ENCODE measurements around the gene LLGL2.
"Not testable (repeated sequence)": the region's sequence is repeated elsewhere in the genome, so short reads cannot be mapped to it uniquely, and the experiment has no call there.

The LLGL2 gene

GRCh38 chr17:75591722-75592302 lies 66.3 kb downstream of the LLGL2 start:
- DNase-seq (ENCODE audit: low read depth): no peak

DNA sequence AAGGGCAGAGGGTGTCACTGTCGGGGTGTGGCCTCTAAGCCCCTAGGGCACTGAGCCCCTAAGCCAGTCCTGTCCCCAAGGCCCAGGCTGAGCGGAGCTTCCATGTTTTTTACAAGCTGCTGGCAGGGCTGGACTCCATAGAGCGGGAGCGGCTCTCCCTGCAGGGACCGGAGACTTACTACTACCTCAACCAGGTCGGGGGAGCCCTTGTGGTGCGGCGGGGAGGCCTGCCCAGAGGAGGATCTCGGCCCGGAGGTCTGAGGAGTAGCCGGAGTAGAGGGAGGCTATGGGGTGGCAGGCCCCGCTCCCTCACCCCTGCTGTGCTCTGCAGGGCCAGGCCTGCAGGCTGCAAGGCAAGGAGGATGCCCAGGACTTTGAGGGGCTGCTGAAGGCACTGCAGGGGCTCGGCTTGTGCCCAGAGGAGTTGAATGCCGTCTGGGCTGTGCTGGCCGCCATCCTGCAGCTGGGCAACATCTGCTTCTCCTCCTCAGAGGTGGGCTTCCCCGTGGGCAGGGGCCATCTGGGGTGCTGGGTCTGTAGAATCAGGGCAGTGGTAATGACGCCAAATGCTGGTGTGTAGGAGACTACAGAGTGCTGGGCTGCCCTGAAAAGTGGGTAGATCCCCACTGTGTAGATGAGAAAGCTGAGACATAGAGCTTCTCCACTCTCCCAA lies 67.0 kb downstream of the LLGL2 start:
- DNase-seq (ENCODE audit: low read depth): no peak

DNA sequence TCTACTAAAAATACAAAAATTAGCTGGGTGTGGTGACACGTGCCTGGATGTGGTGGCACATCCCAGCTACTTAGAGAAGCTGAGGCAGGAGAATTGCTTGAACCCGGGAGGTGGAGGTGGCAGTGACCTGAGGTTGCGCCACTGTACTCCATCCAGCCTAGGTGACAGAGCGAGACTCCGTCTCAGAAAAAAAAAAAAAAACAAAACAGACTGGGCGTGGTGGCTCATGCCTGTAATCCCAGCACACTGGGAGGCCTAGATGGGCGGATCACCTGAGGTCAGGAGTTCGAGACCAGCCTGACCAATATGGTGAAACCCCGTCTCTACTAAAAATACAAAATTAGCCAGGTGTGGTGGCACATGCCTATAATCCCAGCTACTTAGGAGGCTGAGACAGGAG lies 67.9 kb downstream of the LLGL2 start:
- not testable (repeated sequence) for DNase-seq (ENCODE audit: low read depth)

DNA sequence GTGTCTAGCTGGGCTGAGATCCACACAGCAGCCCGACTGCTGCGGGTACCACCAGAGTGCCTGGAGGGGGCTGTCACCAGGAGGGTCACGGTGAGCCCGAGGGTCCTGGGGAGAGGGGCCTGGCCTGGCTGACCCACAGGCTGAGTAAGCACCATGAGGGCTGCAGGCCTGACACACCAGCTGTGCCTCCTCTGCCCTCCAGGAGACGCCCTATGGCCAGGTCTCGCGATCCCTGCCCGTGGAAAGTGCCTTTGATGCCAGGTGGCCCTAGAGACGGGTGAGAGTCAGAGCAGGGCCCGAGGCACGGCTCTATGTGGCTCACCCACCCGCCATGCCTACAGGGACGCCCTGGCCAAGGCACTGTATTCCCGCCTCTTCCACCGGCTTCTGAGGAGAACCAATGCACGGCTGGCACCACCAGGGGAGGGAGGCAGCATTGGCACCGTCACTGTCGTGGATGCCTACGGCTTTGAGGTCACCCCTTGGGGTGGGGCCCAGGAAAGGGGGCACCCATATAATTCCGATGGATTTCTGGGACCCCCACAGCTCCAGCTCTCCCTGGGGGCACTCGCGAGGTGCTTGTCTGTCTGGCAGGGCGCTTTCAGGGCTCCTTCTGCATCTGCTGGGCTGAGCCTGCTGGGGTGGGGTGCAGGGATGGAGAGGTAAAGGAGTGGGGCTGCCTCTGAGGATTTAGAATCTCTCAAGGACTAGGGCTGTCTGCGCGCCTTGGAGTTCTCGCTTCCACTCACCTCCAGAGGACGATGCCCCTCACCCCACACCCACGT lies 69.2 kb downstream of the LLGL2 start:
- no peak for DNase-seq (ENCODE audit: low read depth)

- no peak for DNase-seq (ENCODE audit: low read depth)
Observed at GRCh38 chr17:75595284-75595919, 69.9 kb downstream of the LLGL2 start.

DNA sequence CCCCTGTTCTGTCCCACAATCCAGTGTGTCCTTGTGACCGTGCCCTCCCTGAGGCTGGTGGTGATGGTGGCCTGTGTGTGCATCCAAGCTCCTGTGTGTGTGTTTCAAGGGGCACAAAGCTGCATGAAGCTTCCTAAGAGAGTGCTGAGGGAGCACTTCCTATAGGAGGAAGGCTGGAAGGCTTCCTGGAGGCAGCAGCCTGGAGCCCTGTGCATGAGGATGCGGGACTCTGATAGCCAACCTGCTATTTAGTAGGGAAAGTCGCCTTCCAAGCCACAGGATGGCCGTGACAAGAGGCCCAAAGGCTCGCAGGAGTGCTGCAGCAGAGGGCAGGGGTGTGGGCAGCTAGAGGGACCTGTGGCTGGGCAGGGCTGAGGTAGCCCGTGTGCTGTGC lies 70.4 kb downstream of the LLGL2 start:
- no peak for DNase-seq (ENCODE audit: low read depth)

DNA sequence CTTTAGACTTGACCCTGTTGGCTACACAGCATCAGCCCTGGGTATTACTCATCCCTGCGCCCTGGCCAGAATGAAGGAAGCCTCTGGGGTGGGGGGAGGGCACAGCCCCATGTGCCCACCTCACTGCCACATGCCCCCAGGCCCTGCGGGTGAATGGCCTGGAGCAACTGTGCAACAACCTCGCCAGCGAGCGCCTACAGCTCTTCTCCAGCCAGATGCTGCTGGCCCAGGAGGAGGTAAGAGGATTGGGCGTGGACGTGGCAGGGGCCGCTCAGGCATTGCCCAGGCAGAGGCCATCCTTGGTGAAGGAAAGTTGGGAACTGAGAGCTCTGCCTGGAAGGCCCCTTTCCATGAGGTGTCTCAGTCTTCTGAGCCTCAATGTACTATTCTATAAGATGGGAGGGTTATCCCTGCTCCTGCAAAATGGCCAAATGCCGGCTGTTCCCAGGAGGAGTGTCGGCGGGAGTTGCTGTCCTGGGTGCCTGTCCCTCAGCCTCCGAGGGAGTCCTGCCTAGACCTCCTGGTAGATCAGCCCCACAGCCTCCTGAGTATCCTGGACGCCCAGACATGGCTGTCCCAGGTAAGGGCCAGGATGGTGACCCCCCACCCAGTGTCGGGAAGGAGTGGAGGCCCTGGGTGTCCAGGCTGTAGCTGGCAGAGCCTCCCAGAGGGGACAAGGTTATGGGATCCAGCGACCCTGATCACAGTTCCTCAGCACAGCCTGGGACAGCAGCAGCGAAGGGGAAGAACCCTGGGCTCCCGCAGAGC lies 71.0 kb downstream of the LLGL2 start:
- DNase-seq (ENCODE audit: low read depth): no peak

- DNase-seq (ENCODE audit: low read depth): no peak
Observed at GRCh38 chr17:75601057-75601987, 75.8 kb downstream of the LLGL2 start.

GRCh38 chr17:75602644-75603043 lies 77.1 kb downstream of the LLGL2 start:
- no peak for DNase-seq (ENCODE audit: low read depth)

DNA sequence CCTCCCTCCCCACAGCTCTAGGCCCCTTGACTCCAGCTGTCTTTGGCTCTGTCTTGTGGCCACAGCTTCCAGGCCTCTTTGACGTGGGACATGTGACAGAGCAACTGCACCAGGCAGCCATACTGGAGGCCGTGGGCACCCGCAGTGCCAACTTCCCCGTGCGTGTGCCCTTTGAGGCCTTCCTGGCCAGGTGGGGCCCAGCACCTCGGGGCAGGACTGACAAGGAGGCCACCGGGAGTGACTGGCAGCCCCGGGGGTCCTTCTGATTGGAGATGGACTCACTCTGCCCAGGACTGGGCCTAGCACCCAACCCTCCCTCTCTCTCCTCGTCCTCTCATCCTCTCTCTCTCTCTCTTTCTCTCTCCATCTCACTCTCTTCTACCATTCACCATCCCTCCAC lies 77.6 kb downstream of the LLGL2 start:
- DNase-seq (ENCODE audit: low read depth): no peak

DNA sequence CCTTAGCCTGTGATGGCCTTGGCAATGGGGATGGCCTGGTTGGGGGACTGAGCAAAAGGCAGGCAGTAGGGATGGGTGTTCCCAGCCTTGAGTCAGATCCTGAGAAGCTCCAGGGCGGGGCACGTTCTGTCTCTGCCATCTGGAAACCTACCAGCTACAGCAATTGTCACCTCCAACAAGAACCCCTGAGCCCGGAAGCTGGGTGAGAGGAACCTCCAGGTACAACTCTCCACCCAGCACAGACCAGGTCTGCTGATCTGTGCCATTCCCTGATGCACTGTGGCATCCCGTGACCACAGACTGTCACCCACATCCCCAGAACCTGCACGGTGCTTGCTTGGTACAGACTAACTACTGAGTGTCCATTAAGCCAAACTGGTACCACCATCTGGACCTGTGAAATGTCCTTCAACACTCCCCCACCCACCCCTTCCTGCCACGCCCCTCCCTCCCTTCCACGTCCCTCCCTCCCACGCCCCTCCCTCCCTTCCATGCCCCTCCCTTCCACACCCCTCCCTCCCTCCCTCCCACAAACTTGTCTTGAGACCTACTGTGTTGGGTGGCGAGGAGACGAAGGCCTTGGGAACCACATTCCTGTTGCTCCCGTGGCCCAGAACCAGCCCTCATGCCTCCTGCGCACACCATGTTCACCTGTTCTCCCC lies 78.7 kb downstream of the LLGL2 start:
- DNase-seq (ENCODE audit: low read depth): no peak

- DNase-seq (ENCODE audit: low read depth): no peak
Observed at GRCh38 chr17:75605790-75606189, 80.3 kb downstream of the LLGL2 start.

DNA sequence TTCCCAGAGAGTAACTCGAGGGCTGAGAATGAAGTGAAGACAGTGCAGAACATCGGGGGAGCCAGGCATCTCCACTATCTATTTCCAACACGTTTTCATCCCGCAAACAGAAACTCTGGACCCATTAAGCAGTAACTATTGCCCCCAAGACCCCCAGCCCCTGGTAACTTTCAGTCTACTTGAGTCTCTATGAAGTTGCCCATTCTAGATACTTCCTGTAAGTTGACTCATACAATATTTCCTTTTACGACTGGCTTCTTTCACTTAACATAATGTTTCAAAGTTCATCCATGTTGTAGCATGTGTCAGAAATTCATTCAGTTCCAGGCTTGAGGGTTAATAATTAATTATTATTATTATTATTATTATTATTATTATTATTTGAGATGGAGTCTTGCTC lies 81.6 kb downstream of the LLGL2 start:
- DNase-seq (ENCODE audit: low read depth): no peak

GRCh38 chr17:75610103-75610984 lies 84.8 kb downstream of the LLGL2 start:
- no peak for DNase-seq (ENCODE audit: low read depth)

GRCh38 chr17:75611851-75612429 lies 86.4 kb downstream of the LLGL2 start:
- no peak for DNase-seq (ENCODE audit: low read depth)

GRCh38 chr17:75612906-75613626 lies 87.6 kb downstream of the LLGL2 start:
- DNase-seq (ENCODE audit: low read depth): no peak

GRCh38 chr17:75614006-75614405 lies 88.5 kb downstream of the LLGL2 start:
- no peak for DNase-seq (ENCODE audit: low read depth)

GRCh38 chr17:75614556-75615270 lies 89.2 kb downstream of the LLGL2 start:
- no peak for DNase-seq (ENCODE audit: low read depth)
